Neuronal stem cell (in vitro differentiated cells): ENCODE measurements around the gene SYT7.

ENCODE experiments used
- DNase-seq: peaks from one replicate; pipeline ENCODE4 v3.0.0-alpha.2; 2013; ENCODE audit warnings: low spot score
- H2AFZ ChIP-seq: one replicate; pipeline ENCODE4 v1.6.1; 2013; ENCODE audit warnings: mild to moderate bottlenecking, low read length, inconsistent platforms
- H2AK5ac ChIP-seq: 2 replicates; pipeline ENCODE4 v1.6.1; 2013; ENCODE audit warnings: low read depth, mild to moderate bottlenecking, inconsistent platforms, low read length, moderate library complexity, mixed read lengths
- H2BK120ac ChIP-seq: 2 replicates; pipeline ENCODE4 v1.6.1; 2013; ENCODE audit warnings: low read depth, mild to moderate bottlenecking, inconsistent platforms, low read length, moderate library complexity, mixed read lengths
- H2BK12ac ChIP-seq: one replicate; pipeline ENCODE4 v1.6.1; 2013; ENCODE audit warnings: low read length, inconsistent platforms
- H2BK15ac ChIP-seq: 2 replicates; pipeline ENCODE4 v1.6.1; 2013; ENCODE audit warnings: mild to moderate bottlenecking, low read length, inconsistent platforms, mixed read lengths
- H2BK5ac ChIP-seq: one replicate; pipeline ENCODE4 v1.6.1; 2013; ENCODE audit warnings: inconsistent platforms, mild to moderate bottlenecking, low read length, moderate library complexity
- H3K14ac ChIP-seq: one replicate; pipeline ENCODE4 v1.6.1; 2013; ENCODE audit warnings: low read length, inconsistent platforms
- H3K18ac ChIP-seq: 2 replicates; pipeline ENCODE4 v1.6.1; 2013; ENCODE audit warnings: low read length, inconsistent platforms
- H3K23ac ChIP-seq: 2 replicates; pipeline ENCODE4 v1.6.1; 2013; ENCODE audit warnings: low read depth, mild to moderate bottlenecking, mixed read lengths, low read length, inconsistent platforms; ENCODE audit not compliant: poor library complexity
- H3K27ac ChIP-seq: replicated peaks from 3 replicates; pipeline ENCODE4 v1.5.1; 2013; ENCODE audit warnings: low read length, inconsistent platforms
- H3K27me3 ChIP-seq, 3 experiments: 2 replicates each; pipeline ENCODE4 v1.6.1; 2013; ENCODE audit warnings: low read length in 3 of 3, mild to moderate bottlenecking in 2 of 3, inconsistent platforms in 1 of 3, low read depth in 1 of 3, mixed read lengths in 1 of 3, moderate library complexity in 1 of 3; ENCODE audit not compliant: control insufficient read depth in 3 of 3, insufficient read depth in 3 of 3
- H3K36me3 ChIP-seq, 2 donors: replicated peaks in 1 of 2; 2 replicates each; pipeline ENCODE4 v1.6.1; 2013; ENCODE audit warnings: low read length in 2 of 2; ENCODE audit not compliant: control insufficient read depth in 2 of 2, insufficient read depth in 2 of 2
- H3K4ac ChIP-seq: 2 replicates; pipeline ENCODE4 v1.6.1; 2013; ENCODE audit warnings: inconsistent platforms, mild to moderate bottlenecking, low read length, moderate library complexity
- H3K4me1 ChIP-seq, 2 donors: 1 replicate in 1 of 2; 2 replicates in 1 of 2; pipeline ENCODE4 v1.6.1; 2013; ENCODE audit warnings: low read length in 2 of 2, low read depth in 1 of 2; ENCODE audit not compliant: control insufficient read depth in 2 of 2, insufficient read depth in 1 of 2
- H3K4me2 ChIP-seq: one replicate; pipeline ENCODE4 v1.6.1; 2013; ENCODE audit warnings: mild to moderate bottlenecking, low read length, inconsistent platforms; ENCODE audit not compliant: insufficient read depth, poor library complexity, severe bottlenecking
- H3K4me3 ChIP-seq, 2 donors: 2 replicates each; pipeline ENCODE4 v1.5.1; 2013; ENCODE audit warnings: low read length in 2 of 2, mild to moderate bottlenecking in 2 of 2, inconsistent platforms in 1 of 2, moderate library complexity in 1 of 2
- H3K79me1 ChIP-seq: one replicate; pipeline ENCODE4 v1.6.1; 2013; ENCODE audit warnings: low read depth, mild to moderate bottlenecking, inconsistent platforms, low read length, moderate library complexity
- H3K9ac ChIP-seq: one replicate; pipeline ENCODE4 v1.6.1; 2013; ENCODE audit warnings: mild to moderate bottlenecking, low read depth, low read length, inconsistent platforms; ENCODE audit not compliant: poor library complexity
- H3K9me3 ChIP-seq, 2 donors: replicated peaks in 1 of 2; 2 replicates each; pipeline versions ENCODE3 to v1.6.1; 2013; ENCODE audit warnings: low read length in 2 of 2, mild to moderate bottlenecking in 2 of 2, inconsistent platforms in 1 of 2, low read depth in 1 of 2, mixed read lengths in 1 of 2, moderate library complexity in 1 of 2; ENCODE audit not compliant: control insufficient read depth in 2 of 2, insufficient read depth in 1 of 2
- H4K8ac ChIP-seq: one replicate; pipeline ENCODE4 v1.6.1; 2013; ENCODE audit warnings: low read depth, mild to moderate bottlenecking, inconsistent platforms, low read length, moderate library complexity
- H4K91ac ChIP-seq: one replicate; pipeline ENCODE4 v1.6.1; 2013; ENCODE audit warnings: low read length, low read depth, mild to moderate bottlenecking, inconsistent platforms; ENCODE audit not compliant: poor library complexity
- WGBS, 2 donors: extraction: QIAGEN DNeasy Blood & Tissue Kit; methylation state at CpG; one replicate each; pipeline ENCODE4 v1.1.7; 2013; ENCODE audit warnings: missing lambda C conversion rate in 2 of 2, mixed read lengths in 1 of 2; ENCODE audit not compliant: insufficient read length in 2 of 2, insufficient replicate concordance in 1 of 2; ENCODE audit errors: extremely low coverage in 2 of 2; 5-methylcytosine and 5-hydroxymethylcytosine counted together

The SYT7 gene

GRCh38 chr11:61577383-61578118 is 3.3 kb downstream of the SYT7 start:
- Histone ChIP-seq H3K27ac (no peak overlapping the region), H2BK120ac (no peak overlapping the region), H3K36me3 (no peaks in the 10 kb centered on the region), H3K23ac (peak overlapping the region; percentile 16), H2BK12ac (no peak overlapping the region), H3K4me3 (peak overlapping the region in 1 of 2 donors; percentile 18), H3K18ac (peak overlapping the region; percentile 60), H3K4me1 (peaks cover 16 to 25% of the 10 kb centered on the region in 2 donors), H3K9ac (no peak overlapping the region), H2AK5ac (no peak overlapping the region), H3K27me3 (peaks cover 10 to 67% (median 30%) of the 10 kb centered on the region in 3 experiments), H2AFZ (no peak overlapping the region), H2BK15ac (no peak overlapping the region), H3K4me2 (no peak overlapping the region), H4K91ac (no peak overlapping the region), H3K4ac (no peak overlapping the region), H2BK5ac (no peak overlapping the region), H3K14ac (no peak overlapping the region), H4K8ac (no peak overlapping the region), H3K79me1 (peaks cover under 1% of the 10 kb centered on the region), H3K9me3 (peaks cover 0 to 2% of the 10 kb centered on the region in 2 donors)
- no peak for DNase-seq
- no CpG with 5 or more reads among the region's 7 CpGs for WGBS, 2 donors

GRCh38 chr11:61575886-61576861 is 4.7 kb downstream of the SYT7 start:
- no peak overlapping the region for H2BK15ac ChIP-seq
- no peak overlapping the region for H4K8ac ChIP-seq
- no peak overlapping the region for H2AFZ ChIP-seq
- peak overlapping the region; percentile 27 for H3K9ac ChIP-seq
- no peaks in the 10 kb centered on the region for H3K79me1 ChIP-seq
- peak overlapping the region; percentile 36 for H3K18ac ChIP-seq
- H3K27me3 ChIP-seq: peaks cover 10 to 64% (median 20%) of the 10 kb centered on the region in 3 experiments
- H3K4me2 ChIP-seq: no peak overlapping the region
- no peak overlapping the region for H2BK120ac ChIP-seq
- no CpG with 5 or more reads among the region's 20 CpGs for WGBS, 2 donors
- no peak overlapping the region for H2BK12ac ChIP-seq
- no peak overlapping the region for H3K27ac ChIP-seq
- H3K14ac ChIP-seq: no peak overlapping the region
- H2BK5ac ChIP-seq: no peak overlapping the region
- DNase-seq: no peak
- H3K23ac ChIP-seq: peak overlapping the region; percentile 61
- no peak overlapping the region for H3K4ac ChIP-seq
- H4K91ac ChIP-seq: no peak overlapping the region
- H3K4me1 ChIP-seq: peaks cover 16 to 23% of the 10 kb centered on the region in 2 donors
- H3K9me3 ChIP-seq: peaks cover 0 to 2% of the 10 kb centered on the region in 2 donors
- H2AK5ac ChIP-seq: peak overlapping the region; percentile 85
- no peak overlapping the region for H3K4me3 ChIP-seq
- no peaks in the 10 kb centered on the region for H3K36me3 ChIP-seq

- Histone ChIP-seq H3K4ac (no peak overlapping the region), H3K14ac (no peak overlapping the region), H3K79me1 (no peaks in the 10 kb centered on the region), H3K23ac (no peak overlapping the region), H2AK5ac (no peak overlapping the region), H4K91ac (no peak overlapping the region), H3K4me2 (no peak overlapping the region), H4K8ac (no peak overlapping the region), H2BK120ac (no peak overlapping the region), H2AFZ (no peak overlapping the region), H3K4me1 (peaks cover 14 to 16% of the 10 kb centered on the region in 2 donors), H3K36me3 (no peaks in the 10 kb centered on the region), H2BK12ac (no peak overlapping the region), H2BK5ac (no peak overlapping the region), H3K27ac (no peak overlapping the region), H3K9me3 (peaks cover 0 to 2% of the 10 kb centered on the region in 2 donors), H3K9ac (no peak overlapping the region), H3K18ac (no peak overlapping the region), H2BK15ac (no peak overlapping the region), H3K4me3 (no peak overlapping the region), H3K27me3 (peaks cover under 1 to 69% (median 13%) of the 10 kb centered on the region in 3 experiments)
- WGBS, 2 donors: no CpG with 5 or more reads among the region's 14 CpGs
- no peak for DNase-seq
These were observed 6.3 kb downstream of the SYT7 start for GRCh38 chr11:61574611-61575010.

- no CpG with 5 or more reads among the region's 5 CpGs for WGBS, 2 donors
- DNase-seq: no peak
- Histone ChIP-seq H3K36me3 (no peaks in the 10 kb centered on the region), H3K14ac (no peak overlapping the region), H3K9ac (no peak overlapping the region), H3K4ac (no peak overlapping the region), H3K27ac (no peak overlapping the region), H2AK5ac (peak overlapping the region; percentile 24), H3K9me3 (no peaks in the 10 kb centered on the region), H3K27me3 (peaks cover 0 to 73% (median 12%) of the 10 kb centered on the region in 3 experiments), H3K4me2 (no peak overlapping the region), H3K4me1 (peaks cover 12 to 18% of the 10 kb centered on the region in 2 donors), H2BK12ac (no peak overlapping the region), H2BK15ac (no peak overlapping the region), H2BK5ac (no peak overlapping the region), H4K91ac (peak overlapping the region; percentile 8), H3K23ac (no peak overlapping the region), H2AFZ (no peak overlapping the region), H3K4me3 (no peak overlapping the region), H3K18ac (no peak overlapping the region), H4K8ac (no peak overlapping the region), H3K79me1 (no peaks in the 10 kb centered on the region), H2BK120ac (no peak overlapping the region)
These were observed 8.0 kb downstream of the SYT7 start for GRCh38 chr11:61572913-61573312.
